SK-N-SH treated with all-trans-retinoic acid at 6 μM for 48 hours (cell line): ENCODE results near the gene NUP133.
"Not testable (repeated sequence)": the region's sequence is repeated elsewhere in the genome, so short reads cannot be mapped to it uniquely, and the experiment has no call there.

Experiments
- ATAC-seq: fragments of 200-7000 bp; cut with Tn5 transposase; 3 replicates; pipeline ENCODE4 v1.9.1; 2020; ENCODE audit warnings: mild to moderate bottlenecking, moderate library complexity
- ARNTL ChIP-seq: fragments of 450-650 bp; formaldehyde crosslinking; IDR thresholded peaks from 2 replicates; pipeline ENCODE4 v1.5.0; 2020; ENCODE audit warnings: low read depth, mild to moderate bottlenecking, moderate library complexity, borderline replicate concordance
- CSDC2 ChIP-seq: fragments of 250-450 bp; sonication (Bioruptor Pico); IDR thresholded peaks from 2 replicates; pipeline ENCODE4 v1.5.0; 2020; ENCODE audit warnings: mild to moderate bottlenecking, moderate library complexity
- ESRRG ChIP-seq: fragments of 250-450 bp; sonication (Bioruptor Pico); IDR thresholded peaks from 2 replicates; pipeline ENCODE4 v1.6.1; 2021; ENCODE audit warnings: mild to moderate bottlenecking
- GLIS3 ChIP-seq: fragments of 250-450 bp; sonication (Bioruptor Pico); IDR thresholded peaks from 2 replicates; pipeline ENCODE4 v1.5.0; 2020; ENCODE audit warnings: mild to moderate bottlenecking, moderate library complexity
- ISL1 ChIP-seq: fragments of 250-450 bp; sonication (Bioruptor Pico); IDR thresholded peaks from 2 replicates; pipeline ENCODE4 v2.1.2; 2022; ENCODE audit warnings: mild to moderate bottlenecking, moderate library complexity
- OSR1 ChIP-seq: fragments of 250-450 bp; sonication (Bioruptor Pico); IDR thresholded peaks from 2 replicates; pipeline ENCODE4 v1.8.0; 2022; ENCODE audit warnings: moderate library complexity, mild to moderate bottlenecking, inconsistent platforms
- PATZ1 ChIP-seq: fragments of 250-450 bp; sonication (Bioruptor Pico); IDR thresholded peaks from 2 replicates; pipeline ENCODE4 v1.8.0; 2020; ENCODE audit warnings: mild to moderate bottlenecking, moderate library complexity, borderline replicate concordance
- PPARA ChIP-seq: fragments of 250-450 bp; sonication (Bioruptor Pico); IDR thresholded peaks from 2 replicates; pipeline ENCODE4 v1.5.0; 2020; ENCODE audit warnings: mild to moderate bottlenecking, borderline replicate concordance
- RARB ChIP-seq: fragments of 250-450 bp; sonication (Bioruptor Pico); IDR thresholded peaks from 2 replicates; pipeline ENCODE4 v1.8.0; 2021; ENCODE audit warnings: mild to moderate bottlenecking, moderate library complexity
- SNAI2 ChIP-seq: fragments of 250-450 bp; sonication (Bioruptor Pico); IDR thresholded peaks from 2 replicates; pipeline ENCODE4 v1.5.0; 2020; ENCODE audit warnings: mild to moderate bottlenecking, moderate library complexity
- TCF4 ChIP-seq: fragments of 250-450 bp; sonication (Bioruptor Pico); IDR thresholded peaks from 2 replicates; pipeline ENCODE4 v1.8.0; 2021; ENCODE audit warnings: mild to moderate bottlenecking, moderate library complexity, borderline replicate concordance
- TOX ChIP-seq: fragments of 250-450 bp; sonication (Bioruptor Pico); IDR thresholded peaks from 2 replicates; pipeline ENCODE4 v1.8.0; 2021; ENCODE audit warnings: mild to moderate bottlenecking, moderate library complexity, borderline replicate concordance
- TSHZ2 ChIP-seq: fragments of 250-450 bp; sonication (Bioruptor Pico); IDR thresholded peaks from 2 replicates; pipeline ENCODE4 v1.5.0; 2020; ENCODE audit warnings: mild to moderate bottlenecking, moderate library complexity
- ZC3H10 ChIP-seq: fragments of 250-450 bp; sonication (Bioruptor Pico); IDR thresholded peaks from 2 replicates; pipeline ENCODE4 v1.5.1; 2021; ENCODE audit warnings: mild to moderate bottlenecking, moderate library complexity
- ZFP3 ChIP-seq: fragments of 250-450 bp; sonication (Bioruptor Pico); IDR thresholded peaks from 2 replicates; pipeline ENCODE4 v1.5.0; 2020; ENCODE audit warnings: mild to moderate bottlenecking, moderate library complexity
- ZFP30 ChIP-seq: fragments of 450-650 bp; formaldehyde crosslinking; IDR thresholded peaks from 2 replicates; pipeline ENCODE4 v1.5.0; 2022; ENCODE audit warnings: mild to moderate bottlenecking, moderate library complexity
- ZNF565 ChIP-seq: fragments of 450-650 bp; formaldehyde crosslinking; conservative IDR thresholded peaks from 2 replicates; pipeline ENCODE4 v1.5.0; 2020; ENCODE audit warnings: low read depth, mild to moderate bottlenecking, moderate library complexity
- ZNF70 ChIP-seq: fragments of 450-650 bp; formaldehyde crosslinking; IDR thresholded peaks from 2 replicates; pipeline ENCODE4 v1.5.0; 2020; ENCODE audit warnings: mild to moderate bottlenecking, moderate library complexity
- TF ChIP-seq, protein P1 (sequence below): fragments of 250-450 bp; sonication (Bioruptor Pico); IDR thresholded peaks from 2 replicates; pipeline ENCODE4 v1.8.0; 2021; ENCODE audit warnings: low read depth, mild to moderate bottlenecking, moderate library complexity, borderline replicate concordance
- TF ChIP-seq, protein P2 (sequence below): fragments of 250-450 bp; sonication (Bioruptor Pico); IDR thresholded peaks from 2 replicates; pipeline ENCODE4 v1.5.1; 2020; ENCODE audit warnings: low read depth, mild to moderate bottlenecking, moderate library complexity
- TF ChIP-seq, protein P3 (sequence below): fragments of 250-450 bp; sonication (Bioruptor Pico); IDR thresholded peaks from 2 replicates; pipeline ENCODE4 v1.5.1; 2021; ENCODE audit warnings: mild to moderate bottlenecking, moderate library complexity

Gene NUP133

GRCh38 chr1:229402993-229403392 lies 105.1 kb downstream of the NUP133 start (continued):
- TF ChIP-seq, protein P1, sequence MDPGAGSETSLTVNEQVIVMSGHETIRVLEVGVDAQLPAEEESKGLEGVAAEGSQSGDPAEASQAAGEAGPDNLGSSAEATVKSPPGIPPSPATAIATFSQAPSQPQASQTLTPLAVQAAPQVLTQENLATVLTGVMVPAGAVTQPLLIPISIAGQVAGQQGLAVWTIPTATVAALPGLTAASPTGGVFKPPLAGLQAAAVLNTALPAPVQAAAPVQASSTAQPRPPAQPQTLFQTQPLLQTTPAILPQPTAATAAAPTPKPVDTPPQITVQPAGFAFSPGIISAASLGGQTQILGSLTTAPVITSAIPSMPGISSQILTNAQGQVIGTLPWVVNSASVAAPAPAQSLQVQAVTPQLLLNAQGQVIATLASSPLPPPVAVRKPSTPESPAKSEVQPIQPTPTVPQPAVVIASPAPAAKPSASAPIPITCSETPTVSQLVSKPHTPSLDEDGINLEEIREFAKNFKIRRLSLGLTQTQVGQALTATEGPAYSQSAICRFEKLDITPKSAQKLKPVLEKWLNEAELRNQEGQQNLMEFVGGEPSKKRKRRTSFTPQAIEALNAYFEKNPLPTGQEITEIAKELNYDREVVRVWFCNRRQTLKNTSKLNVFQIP: no peak
- TF ChIP-seq ARNTL (no peak), ZC3H10 (CRISPR knock-in tag) (no peak), RARB (CRISPR knock-in tag) (no peak), OSR1 (CRISPR knock-in tag) (no peak), SNAI2 (CRISPR knock-in tag) (no peak)

- not testable (repeated sequence) for ATAC-seq
Measured at GRCh38 chr1:229402329-229402728, 105.8 kb downstream of the NUP133 start.

GRCh38 chr1:229397762-229398161 lies 110.4 kb downstream of the NUP133 start:
- TF ChIP-seq, protein P2, sequence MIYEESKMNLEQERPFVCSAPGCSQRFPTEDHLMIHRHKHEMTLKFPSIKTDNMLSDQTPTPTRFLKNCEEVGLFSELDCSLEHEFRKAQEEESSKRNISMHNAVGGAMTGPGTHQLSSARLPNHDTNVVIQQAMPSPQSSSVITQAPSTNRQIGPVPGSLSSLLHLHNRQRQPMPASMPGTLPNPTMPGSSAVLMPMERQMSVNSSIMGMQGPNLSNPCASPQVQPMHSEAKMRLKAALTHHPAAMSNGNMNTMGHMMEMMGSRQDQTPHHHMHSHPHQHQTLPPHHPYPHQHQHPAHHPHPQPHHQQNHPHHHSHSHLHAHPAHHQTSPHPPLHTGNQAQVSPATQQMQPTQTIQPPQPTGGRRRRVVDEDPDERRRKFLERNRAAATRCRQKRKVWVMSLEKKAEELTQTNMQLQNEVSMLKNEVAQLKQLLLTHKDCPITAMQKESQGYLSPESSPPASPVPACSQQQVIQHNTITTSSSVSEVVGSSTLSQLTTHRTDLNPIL (CRISPR knock-in tag): no peak
- TF ChIP-seq ESRRG (CRISPR knock-in tag): no peak
- no peak for TF ChIP-seq ARNTL
- no peak for TF ChIP-seq ZNF565 (CRISPR knock-in tag)
- TF ChIP-seq PATZ1 (CRISPR knock-in tag): no peak
- TF ChIP-seq ZFP30 (CRISPR knock-in tag): no peak
- TF ChIP-seq PPARA (CRISPR knock-in tag): no peak
- no peak for TF ChIP-seq OSR1 (CRISPR knock-in tag)
- TF ChIP-seq TSHZ2 (CRISPR knock-in tag): no peak
- no peak for TF ChIP-seq CSDC2 (CRISPR knock-in tag)
- TF ChIP-seq TCF4: no peak
- TF ChIP-seq GLIS3: no peak
- TF ChIP-seq SNAI2 (CRISPR knock-in tag): no peak
- no peak for TF ChIP-seq ISL1
- TF ChIP-seq ZC3H10 (CRISPR knock-in tag): no peak
- TF ChIP-seq ZFP3 (CRISPR knock-in tag): no peak
- no peak for TF ChIP-seq RARB (CRISPR knock-in tag)
- TF ChIP-seq TOX (CRISPR knock-in tag): no peak
- TF ChIP-seq ZNF70 (CRISPR knock-in tag): no peak
- TF ChIP-seq, protein P3, sequence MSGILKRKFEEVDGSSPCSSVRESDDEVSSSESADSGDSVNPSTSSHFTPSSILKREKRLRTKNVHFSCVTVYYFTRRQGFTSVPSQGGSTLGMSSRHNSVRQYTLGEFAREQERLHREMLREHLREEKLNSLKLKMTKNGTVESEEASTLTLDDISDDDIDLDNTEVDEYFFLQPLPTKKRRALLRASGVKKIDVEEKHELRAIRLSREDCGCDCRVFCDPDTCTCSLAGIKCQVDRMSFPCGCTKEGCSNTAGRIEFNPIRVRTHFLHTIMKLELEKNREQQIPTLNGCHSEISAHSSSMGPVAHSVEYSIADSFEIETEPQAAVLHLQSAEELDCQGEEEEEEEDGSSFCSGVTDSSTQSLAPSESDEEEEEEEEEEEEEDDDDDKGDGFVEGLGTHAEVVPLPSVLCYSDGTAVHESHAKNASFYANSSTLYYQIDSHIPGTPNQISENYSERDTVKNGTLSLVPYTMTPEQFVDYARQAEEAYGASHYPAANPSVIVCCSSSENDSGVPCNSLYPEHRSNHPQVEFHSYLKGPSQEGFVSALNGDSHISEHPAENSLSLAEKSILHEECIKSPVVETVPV (CRISPR knock-in tag): no peak
- ATAC-seq: no peak
